Suprapubic skin (tissue), 3 donors: ENCODE data around the gene BCHE.

Experiments used
- CTCF ChIP-seq, 2 donors: fragments of 200-600 bp in 1 of 2; fragments of 450-650 bp in 1 of 2; sonication (generic) in 1 of 2; IDR thresholded peaks; one replicate each; pipeline ENCODE4 v1.5.1; 2016 to 2019; ENCODE audit warnings: antibody characterized with exemption in 2 of 2, mild to moderate bottlenecking in 1 of 2, moderate library complexity in 1 of 2
- POLR2AphosphoS5 ChIP-seq, 3 donors: sonication (generic); formaldehyde crosslinking; IDR thresholded peaks; one replicate each; pipeline ENCODE4 v1.6.1; 2017; ENCODE audit warnings: antibody characterized with exemption in 3 of 3

- TF ChIP-seq CTCF (IDR thresholded peaks at IDR 0.05) (no peak), POLR2AphosphoS5 (IDR thresholded peaks at IDR 0.05) (no peak)
Observed at GRCh38 chr3:165837058-165837525, at the start of gene BCHE.
